OCI-LY7 (cell line): ENCODE results near the gene C5orf15. TPM values are rescaled to one million over a fixed set of nuclear protein-coding genes. Genes with fewer than 3 reads are reported as not detected.

Source experiments
- BruUV-seq: library from RNA; stranded (reverse); fragments of 400-500 nt; replicated peaks from 2 replicates; lab custom pipeline; 2021; lab: Mats Ljungman, UMichigan
- CTCF ChIA-PET: fragments of 300-600 bp; sonication (Branson Sonifier 250); formaldehyde crosslinking; loops from one replicate; lab custom pipeline; 2022; ENCODE audit warnings: antibody characterized with exemption; ENCODE audit not compliant: unreplicated experiment; lab: Charles Lee
- POLR2A ChIA-PET: fragments of 300-600 bp; sonication (Branson Sonifier 250); formaldehyde crosslinking; loops from one replicate; lab custom pipeline; 2022; ENCODE audit warnings: antibody characterized with exemption; lab: Charles Lee
- DNase-seq: peaks from one replicate; pipeline ENCODE4 v3.0.0-alpha.2; 2015; ENCODE audit warnings: low spot score
- H2AFZ ChIP-seq: fragments of 200-600 bp; sonication (generic), shearing (Covaris generic); 2 replicates; pipeline ENCODE4 v1.6.1; 2014; ENCODE audit warnings: mild to moderate bottlenecking, antibody characterized with exemption, low read length, moderate library complexity
- H3K27ac ChIP-seq: fragments of 200-600 bp; sonication (generic); 2 replicates; pipeline ENCODE4 v1.5.1; 2014; ENCODE audit warnings: mixed run types, low read depth, mild to moderate bottlenecking, moderate library complexity, low read length, inconsistent platforms; ENCODE audit not compliant: poor library complexity, severe bottlenecking
- H3K36me3 ChIP-seq: fragments of 200-600 bp; sonication (generic); 2 replicates; pipeline ENCODE4 v1.6.1; 2014; ENCODE audit warnings: mild to moderate bottlenecking, antibody characterized with exemption, low read length, moderate library complexity, mixed read lengths; ENCODE audit not compliant: insufficient read depth
- H3K4me1 ChIP-seq: fragments of 200-600 bp; sonication (generic); 2 replicates; pipeline ENCODE4 v1.5.1; 2014; ENCODE audit warnings: mild to moderate bottlenecking, low read length; ENCODE audit not compliant: insufficient read depth, poor library complexity, severe bottlenecking
- H3K4me2 ChIP-seq: fragments of 200-600 bp; sonication (generic); 2 replicates; pipeline ENCODE4 v1.6.1; 2014; ENCODE audit warnings: mild to moderate bottlenecking, low read length
- H3K4me3 ChIP-seq: fragments of 200-600 bp; sonication (generic); 2 replicates; pipeline ENCODE4 v1.5.1; 2014; ENCODE audit warnings: mild to moderate bottlenecking, low read depth, low read length; ENCODE audit not compliant: poor library complexity, severe bottlenecking
- H3K79me2 ChIP-seq: fragments of 200-600 bp; sonication (generic); 2 replicates; pipeline ENCODE4 v1.6.1; 2016; ENCODE audit warnings: low read depth, mild to moderate bottlenecking, low read length, moderate library complexity, mixed read lengths; ENCODE audit not compliant: insufficient read depth
- H3K9me2 ChIP-seq: fragments of 200-600 bp; sonication (generic); 2 replicates; pipeline ENCODE4 v1.6.1; 2016; ENCODE audit warnings: mild to moderate bottlenecking, low read length, mixed read lengths; ENCODE audit not compliant: insufficient read depth
- H3K9me3 ChIP-seq: fragments of 200-600 bp; sonication (generic); 2 replicates; pipeline ENCODE4 v1.6.1; 2014; ENCODE audit warnings: mild to moderate bottlenecking, mixed run types, low read length, mixed read lengths
- H4K20me1 ChIP-seq: fragments of 200-600 bp; sonication (generic); 2 replicates; pipeline ENCODE4 v1.6.1; 2014; ENCODE audit warnings: mild to moderate bottlenecking, antibody characterized with exemption, low read length, moderate library complexity, mixed read lengths; ENCODE audit not compliant: insufficient read depth
- EZH2phosphoT487 ChIP-seq: fragments of 200-600 bp; sonication (generic); IDR thresholded peaks from 2 replicates; pipeline ENCODE4 v1.6.1; 2018; ENCODE audit warnings: low read depth, borderline replicate concordance, mild to moderate bottlenecking, mixed run types, antibody characterized with exemption, low read length, moderate library complexity, mixed read lengths
- intact Hi-C: fragments of 100-400 bp; cut with micrococcal nuclease; formaldehyde crosslinking; loops from one replicate; pipeline ENCODE4 v1.10.0; 2022; ENCODE audit not compliant: unreplicated experiment
- total RNA-seq, 2 experiments: library from RNA; depleted of rRNA in 1 of 2; stranded (reverse); fragments of >200 nt in 1 of 2; shearing (Covaris generic) in 1 of 2; gene quantifications; 2 replicates each; pipeline ENCODE4 v1.2.3, GENCODE V29; 2014 to 2022
- TF ChIP-seq, protein P1 (sequence below): fragments of 200-600 bp; sonication (generic); conservative IDR thresholded peaks from 2 replicates; pipeline ENCODE4 v1.5.1; 2014; ENCODE audit warnings: mild to moderate bottlenecking, antibody characterized with exemption, low read length, moderate library complexity, mixed read lengths

Gene C5orf15
- total RNA-seq, 2 experiments from 2014 or later: 32.2 to 46.4 TPM

DNA sequence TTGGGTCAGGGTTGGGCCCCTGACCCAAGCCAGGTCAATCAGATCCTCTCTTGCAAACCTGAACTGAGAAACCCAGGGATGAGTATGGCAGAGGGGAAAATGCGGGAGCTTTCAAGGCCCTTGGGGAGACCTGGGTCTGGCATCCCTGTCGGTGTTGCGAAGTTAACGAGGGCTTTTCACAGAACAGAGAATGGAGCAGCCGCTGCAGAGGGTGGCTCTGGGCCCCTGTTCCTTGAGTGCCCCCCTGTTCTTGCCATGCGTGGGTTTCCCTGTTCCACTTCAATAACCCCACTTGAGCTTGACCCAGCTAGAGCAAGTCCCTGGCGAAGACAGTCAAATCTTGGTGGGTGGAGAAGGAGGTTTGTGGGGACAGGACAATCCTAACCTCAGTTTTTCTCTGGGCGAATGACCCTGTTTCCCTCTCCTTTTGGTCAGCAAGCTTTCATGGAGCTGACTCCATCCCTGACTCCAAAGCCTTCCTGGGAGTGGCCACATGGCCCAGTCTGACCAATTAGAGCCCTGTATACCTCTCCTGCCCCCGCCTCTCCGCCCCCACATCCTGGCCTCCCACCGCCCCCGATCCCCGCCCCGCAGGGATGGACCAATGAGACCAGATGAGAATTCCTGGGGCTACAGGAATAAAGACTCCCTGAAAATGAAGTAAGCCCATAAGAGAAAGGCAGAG is 39.3 kb upstream of the C5orf15 start:
- H3K4me1 ChIP-seq: peaks cover 11% of the 10 kb centered on the region
- CTCF ChIA-PET: no interaction called here
- no peak overlapping the region for H2AFZ ChIP-seq
- no peak overlapping the region for H3K27ac ChIP-seq
- H4K20me1 ChIP-seq: no peaks in the 10 kb centered on the region
- no peak overlapping the region for H3K4me2 ChIP-seq
- H3K79me2 ChIP-seq: peaks cover 12% of the 10 kb centered on the region
- intact Hi-C loops: no loop called here
- no peak for TF ChIP-seq EZH2phosphoT487
- TF ChIP-seq, protein P1, sequence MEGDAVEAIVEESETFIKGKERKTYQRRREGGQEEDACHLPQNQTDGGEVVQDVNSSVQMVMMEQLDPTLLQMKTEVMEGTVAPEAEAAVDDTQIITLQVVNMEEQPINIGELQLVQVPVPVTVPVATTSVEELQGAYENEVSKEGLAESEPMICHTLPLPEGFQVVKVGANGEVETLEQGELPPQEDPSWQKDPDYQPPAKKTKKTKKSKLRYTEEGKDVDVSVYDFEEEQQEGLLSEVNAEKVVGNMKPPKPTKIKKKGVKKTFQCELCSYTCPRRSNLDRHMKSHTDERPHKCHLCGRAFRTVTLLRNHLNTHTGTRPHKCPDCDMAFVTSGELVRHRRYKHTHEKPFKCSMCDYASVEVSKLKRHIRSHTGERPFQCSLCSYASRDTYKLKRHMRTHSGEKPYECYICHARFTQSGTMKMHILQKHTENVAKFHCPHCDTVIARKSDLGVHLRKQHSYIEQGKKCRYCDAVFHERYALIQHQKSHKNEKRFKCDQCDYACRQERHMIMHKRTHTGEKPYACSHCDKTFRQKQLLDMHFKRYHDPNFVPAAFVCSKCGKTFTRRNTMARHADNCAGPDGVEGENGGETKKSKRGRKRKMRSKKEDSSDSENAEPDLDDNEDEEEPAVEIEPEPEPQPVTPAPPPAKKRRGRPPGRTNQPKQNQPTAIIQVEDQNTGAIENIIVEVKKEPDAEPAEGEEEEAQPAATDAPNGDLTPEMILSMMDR: no peak
- peaks cover 10% of the 10 kb centered on the region; the same call in 1 of the 2 replicates for H3K36me3 ChIP-seq
- POLR2A ChIA-PET: interaction anchor here (0.5 kb wide), 1 partner anchor 452 kb away, joined by 3 read pairs; no protein-coding TSS in a partner anchor
- no peak for DNase-seq
- H3K4me3 ChIP-seq: no peak overlapping the region
- no peaks in the 10 kb centered on the region for H3K9me2 ChIP-seq
- no TSS peak for BruUV-seq
- no peaks in the 10 kb centered on the region for H3K9me3 ChIP-seq

DNA sequence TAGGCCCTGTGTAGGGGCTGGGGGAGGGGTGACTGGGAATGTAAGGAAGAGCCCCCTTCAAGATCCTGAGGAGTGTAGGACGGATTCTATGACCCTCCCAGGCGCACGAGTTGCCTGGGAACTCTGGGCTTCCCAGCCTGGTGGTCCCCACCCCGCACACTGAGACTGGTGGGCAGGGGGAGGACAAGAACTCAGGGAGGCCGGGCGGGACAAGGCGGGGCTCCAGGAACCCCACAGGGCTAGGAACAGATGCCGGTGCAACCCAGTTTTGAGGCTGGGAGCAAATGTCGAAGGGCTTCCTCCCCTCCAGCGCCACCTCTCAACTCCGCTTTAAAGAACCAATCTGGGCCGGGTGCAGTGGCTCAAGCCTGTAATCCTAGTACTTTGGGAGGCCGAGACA is 37.7 kb upstream of the C5orf15 start:
- Histone ChIP-seq H3K79me2 (peaks cover 28% of the 10 kb centered on the region), H3K36me3 (peaks cover 25% of the 10 kb centered on the region), H3K4me2 (no peak overlapping the region), H3K9me3 (no peaks in the 10 kb centered on the region), H3K9me2 (no peaks in the 10 kb centered on the region), H4K20me1 (no peaks in the 10 kb centered on the region), H3K27ac (no peak overlapping the region), H2AFZ (no peak overlapping the region), H3K4me1 (peaks cover 22% of the 10 kb centered on the region), H3K4me3 (no peak overlapping the region)
- intact Hi-C loops: no loop called here
- BruUV-seq: no TSS peak
- ChIA-PET CTCF (no interaction called here), POLR2A (interaction anchor here (0.7 kb wide), 1 partner anchor 197 kb away, joined by 4 read pairs; no protein-coding TSS in a partner anchor)
- TF ChIP-seq, protein P1: no peak
- TF ChIP-seq EZH2phosphoT487: no peak
- DNase-seq: no peak
